BE2C (cell line): ENCODE results near the gene SURF1.

Experiments
- DNase-seq: peaks from one replicate; pipeline ENCODE4 v3.0.0-alpha.2; 2020
- H3K27me3 ChIP-seq: fragments of 250-450 bp; sonication (Bioruptor Pico); 2 replicates; pipeline ENCODE4 v1.5.1; 2020; ENCODE audit warnings: mild to moderate bottlenecking
- H3K36me3 ChIP-seq: fragments of 250-450 bp; sonication (Bioruptor Pico); 2 replicates; pipeline ENCODE4 v1.5.1; 2020; ENCODE audit warnings: mild to moderate bottlenecking
- H3K4me1 ChIP-seq: fragments of 250-450 bp; sonication (Bioruptor Pico); 2 replicates; pipeline ENCODE4 v1.5.1; 2020
- H3K4me3 ChIP-seq: 2 replicates; pipeline ENCODE4 v1.5.1; 2011; ENCODE audit warnings: low read depth, low read length
- H3K9me3 ChIP-seq: fragments of 250-450 bp; sonication (Bioruptor Pico); 2 replicates; pipeline ENCODE4 v1.5.1; 2020
- CTCF ChIP-seq: IDR thresholded peaks from 2 replicates; pipeline ENCODE4 v1.5.1; 2012; ENCODE audit warnings: mild to moderate bottlenecking, low read depth, low read length

The SURF1 gene

GRCh38 chr9:133344979-133345378 is 11.3 kb downstream of the SURF1 start:
- H3K9me3 ChIP-seq, result no peaks in the 10 kb centered on the region
- H3K27me3 ChIP-seq, result no peaks in the 10 kb centered on the region
- no peak overlapping the region for H3K4me3 ChIP-seq
- DNase-seq, result no peak
- TF ChIP-seq CTCF, result no peak
- H3K4me1 ChIP-seq, result no peaks in the 10 kb centered on the region; the same call in 1 of the 2 replicates
- peaks cover 81% of the 10 kb centered on the region for H3K36me3 ChIP-seq

- Histone ChIP-seq H3K9me3 (no peaks in the 10 kb centered on the region), H3K4me3 (no peak overlapping the region), H3K36me3 (peaks cover 77% of the 10 kb centered on the region), H3K4me1 (no peaks in the 10 kb centered on the region; the same call in 1 of the 2 replicates), H3K27me3 (no peaks in the 10 kb centered on the region)
- no peak for DNase-seq
- no peak for TF ChIP-seq CTCF
Observed at GRCh38 chr9:133344071-133344470, 12.2 kb downstream of the SURF1 start.

- Histone ChIP-seq H3K4me3 (no peak overlapping the region), H3K36me3 (peaks cover 67% of the 10 kb centered on the region)
Observed at GRCh38 chr9:133342570-133342969, 13.7 kb downstream of the SURF1 start.

GRCh38 chr9:133342069-133342406 is 14.2 kb downstream of the SURF1 start:
- no peak overlapping the region for H3K4me3 ChIP-seq
- no peaks in the 10 kb centered on the region for H3K27me3 ChIP-seq
- peak; percentile 46 for TF ChIP-seq CTCF
- H3K36me3 ChIP-seq, result peaks cover 67% of the 10 kb centered on the region
- no peaks in the 10 kb centered on the region; the same call in 1 of the 2 replicates for H3K4me1 ChIP-seq
- DNase-seq, result no peak
- no peaks in the 10 kb centered on the region for H3K9me3 ChIP-seq

More at GRCh38 chr9:133342570-133342969, 13.7 kb downstream of the SURF1 start:
- DNase-seq, result peak; percentile 74
- peak; percentile 51 for TF ChIP-seq CTCF
- Histone ChIP-seq H3K27me3 (no peaks in the 10 kb centered on the region), H3K4me1 (no peaks in the 10 kb centered on the region; the same call in 1 of the 2 replicates), H3K9me3 (no peaks in the 10 kb centered on the region)

GRCh38 chr9:133341369-133342068 is 14.8 kb downstream of the SURF1 start:
- Histone ChIP-seq H3K9me3 (no peaks in the 10 kb centered on the region), H3K4me1 (no peaks in the 10 kb centered on the region; the same call in 1 of the 2 replicates), H3K27me3 (no peaks in the 10 kb centered on the region), H3K36me3 (peaks cover 67% of the 10 kb centered on the region), H3K4me3 (no peak overlapping the region)
- no peak for TF ChIP-seq CTCF
- DNase-seq, result no peak

- H3K27me3 ChIP-seq, result no peaks in the 10 kb centered on the region
- no peak for TF ChIP-seq CTCF
- H3K4me3 ChIP-seq, result no peak overlapping the region
- no peak for DNase-seq
- H3K4me1 ChIP-seq, result no peaks in the 10 kb centered on the region
- no peaks in the 10 kb centered on the region for H3K9me3 ChIP-seq
- H3K36me3 ChIP-seq, result peaks cover 64% of the 10 kb centered on the region
Observed at GRCh38 chr9:133340916-133341315, 15.4 kb downstream of the SURF1 start.
